GM12891 (cell line): Measurements from ENCODE around the gene CCM2.

Source experiments
- PAX5 ChIP-seq: IDR thresholded peaks from 2 replicates; pipeline ENCODE4 v1.6.1; 2011; ENCODE audit warnings: low read length, moderate library complexity, mild to moderate bottlenecking; ENCODE audit not compliant: insufficient read depth, severe bottlenecking
- POLR2A ChIP-seq: IDR thresholded peaks from 2 replicates; pipeline ENCODE4 v1.6.1; 2011; ENCODE audit warnings: low read depth, low read length, control low read depth
- POLR2AphosphoS5 ChIP-seq: IDR thresholded peaks from 2 replicates; pipeline ENCODE4 v1.6.1; 2011; ENCODE audit warnings: low read depth, low read length, control low read depth
- POU2F2 ChIP-seq: IDR thresholded peaks from 2 replicates; pipeline ENCODE4 v1.6.1; 2011; ENCODE audit warnings: low read depth, mild to moderate bottlenecking, control low read depth, low read length, moderate library complexity
- SPI1 ChIP-seq: IDR thresholded peaks from 2 replicates; pipeline ENCODE4 v1.6.1; 2011; ENCODE audit warnings: low read depth, low read length, control low read depth
- TAF1 ChIP-seq: IDR thresholded peaks from 2 replicates; pipeline ENCODE4 v1.6.1; 2011; ENCODE audit warnings: low read depth, low read length, control low read depth

- TF ChIP-seq POLR2A, result no peak
- TF ChIP-seq TAF1, result no peak
- no peak for TF ChIP-seq POU2F2
- peak; percentile 41; the same call in 1 of the 2 replicates for TF ChIP-seq POLR2AphosphoS5
- TF ChIP-seq PAX5, result no peak
- no peak for TF ChIP-seq SPI1
Measured at GRCh38 chr7:44969049-44969700, 30.8 kb upstream of the CCM2 start.
